Esophagus muscularis mucosa (tissue), 4 donors: ENCODE data around the gene AATF. TPM values are rescaled to one million over a fixed set of nuclear protein-coding genes. Genes with fewer than 3 reads are reported as not detected.

ENCODE experiments used
- DNase-seq: peaks from one replicate; pipeline ENCODE4 v3.0.0-alpha.2; 2017; ENCODE audit errors: extremely low spot score
- H3K27ac ChIP-seq, 4 donors: fragments of 200-600 bp; sonication (generic); replicated peaks in 1 of 4; 1 replicate in 3 of 4; 2 replicates in 1 of 4; pipeline ENCODE4 v1.5.1; 2016 to 2019; ENCODE audit warnings: mild to moderate bottlenecking in 1 of 4
- H3K27me3 ChIP-seq, 4 donors: fragments of 200-600 bp; sonication (generic); one replicate each; pipeline versions ENCODE4 v1.5.1 to v1.6.0; 2016 to 2019
- H3K36me3 ChIP-seq, 4 donors: fragments of 200-600 bp; sonication (generic); one replicate each; pipeline ENCODE4 v1.5.1; 2016 to 2019
- H3K4me1 ChIP-seq, 4 donors: fragments of 200-600 bp; sonication (generic); one replicate each; pipeline ENCODE4 v1.5.1; 2016 to 2019
- H3K4me3 ChIP-seq, 4 donors: fragments of 200-600 bp; sonication (generic); 1 replicate in 2 of 4; 2 replicates in 2 of 4; pipeline ENCODE4 v1.5.1; 2016 to 2019; ENCODE audit warnings: mild to moderate bottlenecking in 4 of 4, moderate library complexity in 1 of 4
- H3K9me3 ChIP-seq, 4 donors: fragments of 200-600 bp; sonication (generic); 1 replicate in 3 of 4; 2 replicates in 1 of 4; pipeline ENCODE4 v1.5.1; 2016 to 2019
- CTCF ChIP-seq, 3 experiments: fragments of 200-600 bp in 2 of 3; fragments of 450-650 bp in 1 of 3; sonication (generic) in 2 of 3; IDR thresholded peaks; one replicate each; pipeline ENCODE4 v1.5.1; 2017 to 2019; ENCODE audit warnings: antibody characterized with exemption in 3 of 3, mild to moderate bottlenecking in 2 of 3, moderate library complexity in 1 of 3
- EP300 ChIP-seq: sonication (generic); formaldehyde crosslinking; IDR thresholded peaks from one replicate; pipeline ENCODE4 v1.6.1; 2017; ENCODE audit warnings: antibody characterized with exemption
- POLR2A ChIP-seq: fragments of 450-650 bp; IDR thresholded peaks from one replicate; pipeline ENCODE4 v1.6.1; 2017; ENCODE audit warnings: antibody characterized with exemption, moderate library complexity, mild to moderate bottlenecking, low read depth
- POLR2AphosphoS5 ChIP-seq, 2 donors: sonication (generic); formaldehyde crosslinking; IDR thresholded peaks; one replicate each; pipeline ENCODE4 v1.6.1; 2017; ENCODE audit warnings: antibody characterized with exemption in 2 of 2
- WGBS: methylation state at CpG from one replicate; pipeline ENCODE4 v1.1.5; 2018; 5-methylcytosine and 5-hydroxymethylcytosine counted together
- intact Hi-C: fragments of 100-400 bp; cut with DNase I; formaldehyde crosslinking; loops from one replicate; pipeline ENCODE4 v1.15.1; 2023
- total RNA-seq, 4 donors: library from RNA; depleted of rRNA; stranded (reverse); fragments of >200 nt; gene quantifications; one replicate each; pipeline versions ENCODE4 v1.1.0 to v1.2.1, GENCODE V29; 2016

AATF gene
- total RNA-seq, 4 donors from 2014 or later = 37.8 to 55.7 (median 45.3) TPM

- Histone ChIP-seq H3K27me3 (no peaks in the 10 kb centered on the region), H3K9me3 (no peaks in the 10 kb centered on the region), H3K27ac (no peak overlapping the region), H3K36me3 (no peaks in the 10 kb centered on the region), H3K4me3 (no peak overlapping the region), H3K4me1 (peaks cover 7 to 19% (median 15%) of the 10 kb centered on the region in 4 donors)
- intact Hi-C loops = no loop called here
- TF ChIP-seq EP300 (no peak), POLR2AphosphoS5 (IDR thresholded peaks at IDR 0.05) (no peak), POLR2A (no peak), CTCF (IDR thresholded peaks at IDR 0.05) (no peak)
- 96% methylated on average over 2 of the region's 2 CpGs for WGBS
- no peak for DNase-seq
Observed at GRCh38 chr17:36977568-36977967, 28.8 kb downstream of the AATF start.

- 74% methylated on average over 11 of the region's 11 CpGs for WGBS
- intact Hi-C loops = no loop called here
- no peaks in the 10 kb centered on the region for H3K36me3 ChIP-seq
- TF ChIP-seq POLR2AphosphoS5 (IDR thresholded peaks at IDR 0.05) = no peak
- TF ChIP-seq EP300 = no peak
- TF ChIP-seq POLR2A = no peak
- TF ChIP-seq CTCF (IDR thresholded peaks at IDR 0.05) = no peak
- DNase-seq = no peak
- H3K4me1 ChIP-seq = peaks cover 7 to 19% (median 15%) of the 10 kb centered on the region in 4 donors
- no peaks in the 10 kb centered on the region for H3K27me3 ChIP-seq
- H3K27ac ChIP-seq = no peak overlapping the region
- H3K4me3 ChIP-seq = no peak overlapping the region
- H3K9me3 ChIP-seq = no peaks in the 10 kb centered on the region
Observed at GRCh38 chr17:36978810-36979564, 30.2 kb downstream of the AATF start.

- Histone ChIP-seq H3K27me3 (no peaks in the 10 kb centered on the region), H3K27ac (no peak overlapping the region), H3K4me1 (peaks cover 7 to 19% (median 15%) of the 10 kb centered on the region in 4 donors), H3K9me3 (no peaks in the 10 kb centered on the region), H3K36me3 (no peaks in the 10 kb centered on the region), H3K4me3 (no peak overlapping the region)
- intact Hi-C loops = no loop called here
- no peak for DNase-seq
- WGBS = 90% methylated on average over 4 of the region's 4 CpGs
- no peak for TF ChIP-seq POLR2A
- TF ChIP-seq CTCF (IDR thresholded peaks at IDR 0.05) = no peak
- no peak for TF ChIP-seq EP300
- no peak for TF ChIP-seq POLR2AphosphoS5 (IDR thresholded peaks at IDR 0.05)
Observed at GRCh38 chr17:36979565-36979941, 30.8 kb downstream of the AATF start.

GRCh38 chr17:36980280-36980761 lies 31.6 kb downstream of the AATF start:
- no peak for TF ChIP-seq POLR2A
- TF ChIP-seq POLR2AphosphoS5 (IDR thresholded peaks at IDR 0.05) = no peak
- no peak for TF ChIP-seq EP300
- no peak for TF ChIP-seq CTCF (IDR thresholded peaks at IDR 0.05)
- Histone ChIP-seq H3K27ac (no peak overlapping the region), H3K27me3 (no peaks in the 10 kb centered on the region), H3K9me3 (no peaks in the 10 kb centered on the region), H3K4me1 (peaks cover 7 to 19% (median 15%) of the 10 kb centered on the region in 4 donors), H3K36me3 (peaks cover 0 to 5% (median 0%) of the 10 kb centered on the region in 4 donors), H3K4me3 (no peak overlapping the region)
- intact Hi-C loops = no loop called here
- WGBS = 36% methylated on average over 2 of the region's 2 CpGs
- DNase-seq = no peak

GRCh38 chr17:36983618-36984017 lies 34.9 kb downstream of the AATF start:
- intact Hi-C loops = no loop called here
- no peak for DNase-seq
- no peaks in the 10 kb centered on the region for H3K9me3 ChIP-seq
- no peak overlapping the region for H3K4me3 ChIP-seq
- TF ChIP-seq POLR2AphosphoS5 (IDR thresholded peaks at IDR 0.05) (no peak), POLR2A (no peak), EP300 (no peak), CTCF (IDR thresholded peaks at IDR 0.05) (no peak)
- peaks cover 7 to 19% (median 14%) of the 10 kb centered on the region in 4 donors for H3K4me1 ChIP-seq
- H3K27ac ChIP-seq = no peak overlapping the region
- H3K36me3 ChIP-seq = peaks cover 6 to 28% (median 20%) of the 10 kb centered on the region in 4 donors
- no peaks in the 10 kb centered on the region for H3K27me3 ChIP-seq
